Colonic mucosa (tissue), 4 donors: ENCODE results near the gene RPLP2. TPM values are rescaled to one million over a fixed set of nuclear protein-coding genes. Genes with fewer than 3 reads are reported as not detected.

ENCODE experiments used
- DNase-seq: peaks from one replicate; pipeline ENCODE4 v3.0.0-alpha.2; 2020
- H3K27ac ChIP-seq: fragments of 200-600 bp; one replicate; pipeline ENCODE4 v1.8.0; 2021
- H3K27me3 ChIP-seq: fragments of 200-600 bp; one replicate; pipeline ENCODE4 v1.8.0; 2021
- H3K36me3 ChIP-seq: fragments of 200-600 bp; one replicate; pipeline ENCODE4 v1.8.0; 2021
- H3K4me1 ChIP-seq: fragments of 200-600 bp; one replicate; pipeline ENCODE4 v1.8.0; 2021; ENCODE audit warnings: mild to moderate bottlenecking
- H3K4me3 ChIP-seq: fragments of 200-600 bp; one replicate; pipeline ENCODE4 v1.8.0; 2021
- H3K9ac ChIP-seq, 2 donors: one replicate each; pipeline ENCODE4 v1.7.0; 2013; ENCODE audit warnings: control low read depth in 2 of 2, low read depth in 2 of 2, low read length in 2 of 2
- H3K9me3 ChIP-seq: fragments of 200-600 bp; one replicate; pipeline ENCODE4 v1.8.0; 2021
- intact Hi-C: fragments of 100-400 bp; cut with DNase I; formaldehyde crosslinking; loops from one replicate; pipeline ENCODE4 v1.14.1; 2022
- total RNA-seq, 2 donors: library from RNA; stranded (reverse); fragmentation: NEBNext Ultra II Directional in 1 of 2; extraction: Animal tissue kit (Norgen Biotek cat#: 25700) in 1 of 2; gene quantifications; one replicate each; pipeline ENCODE4 v1.2.1, GENCODE V29; 2021
- TF ChIP-seq, protein P1 (sequence below): fragments of 200-600 bp; IDR thresholded peaks from one replicate; pipeline ENCODE4 v1.8.0; 2022; ENCODE audit warnings: antibody characterized with exemption, mild to moderate bottlenecking
- donor health status: healthy.
- donor health status: DM: no; HTN: no; CAD: no.
- donor health status: DM: no; HTN: no; CAD: no.

The RPLP2 gene
- total RNA-seq, 2 donors from 2014 or later = 2,068 to 2,303 TPM

DNA sequence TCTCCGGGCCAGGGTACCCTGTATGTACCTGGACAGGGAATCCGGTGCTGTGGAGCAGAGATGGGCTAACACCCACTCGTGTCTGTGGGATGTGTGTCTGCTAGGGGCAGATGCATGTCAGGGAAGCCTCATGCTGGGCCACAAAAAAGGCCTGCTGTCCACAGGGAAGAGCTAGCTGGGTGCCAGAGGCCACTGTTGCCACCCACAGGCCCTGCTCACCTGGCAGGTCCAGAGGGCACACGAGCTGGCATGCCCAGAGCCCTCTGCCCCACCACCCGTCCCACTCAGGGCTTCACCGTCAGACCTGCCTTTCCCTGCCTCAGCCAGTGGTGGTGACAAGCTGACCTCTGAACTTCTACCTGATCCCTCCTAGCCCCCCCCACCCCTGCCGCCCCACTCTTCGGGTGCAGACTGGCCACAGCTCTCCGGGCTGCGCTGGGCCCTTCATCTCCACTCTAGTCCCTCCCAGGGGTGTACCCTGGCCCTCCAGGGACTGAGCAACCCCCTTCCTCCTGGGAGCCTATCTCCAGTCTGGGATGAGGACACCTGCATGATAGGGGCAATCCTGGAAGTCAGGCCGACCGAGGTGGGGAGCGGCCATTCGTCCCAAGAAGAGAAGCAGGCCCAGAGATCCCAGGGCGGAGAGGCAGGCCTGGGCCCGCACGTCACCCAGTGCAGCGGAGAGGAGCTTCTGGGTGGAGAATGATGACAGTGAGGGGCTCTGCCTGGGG is 13.0 kb upstream of the RPLP2 start:
- intact Hi-C loops = no loop called here
- peak; percentile 62 for DNase-seq

DNA sequence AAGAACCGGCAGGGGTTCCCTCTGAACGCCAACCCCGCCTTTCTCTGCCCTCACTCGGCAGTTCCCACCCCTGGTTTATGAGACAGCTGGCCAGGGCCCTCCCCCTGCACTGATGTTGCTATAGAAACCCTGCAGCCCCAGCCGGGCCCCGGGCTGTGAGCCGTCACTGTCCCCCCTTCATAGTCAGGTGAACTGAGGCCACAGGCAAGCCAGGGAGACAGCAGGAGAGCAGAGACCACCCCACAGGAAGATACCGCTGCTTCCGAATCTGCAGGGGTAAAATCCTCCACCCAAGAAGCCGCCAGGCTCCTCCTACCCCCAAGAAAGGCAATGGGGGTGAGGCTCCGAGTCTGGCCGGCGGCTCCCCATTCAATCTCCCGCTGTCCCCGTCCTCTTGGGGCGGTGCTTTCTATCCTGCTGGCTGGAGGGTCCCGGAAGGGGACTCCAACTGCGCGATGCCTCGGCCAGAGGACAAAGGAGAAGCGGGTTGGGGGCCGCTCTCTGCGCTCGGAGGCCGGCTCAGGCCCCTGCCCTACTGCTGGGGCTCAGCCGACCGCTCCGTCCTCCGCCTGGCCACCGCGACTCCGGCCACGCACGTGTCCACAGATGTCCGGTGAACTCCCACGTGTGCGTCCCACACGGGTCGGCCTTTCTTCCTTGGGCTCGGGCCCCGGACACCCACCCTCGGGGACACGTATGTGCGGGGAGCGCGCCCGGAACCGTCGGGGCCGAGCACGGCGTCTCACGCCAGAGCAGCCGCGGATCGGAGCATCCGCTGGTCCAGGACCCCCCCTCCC is 12.3 kb upstream of the RPLP2 start:
- DNase-seq = peak; percentile 84
- H3K9me3 ChIP-seq = no peaks in the 10 kb centered on the region
- TF ChIP-seq, protein P1, sequence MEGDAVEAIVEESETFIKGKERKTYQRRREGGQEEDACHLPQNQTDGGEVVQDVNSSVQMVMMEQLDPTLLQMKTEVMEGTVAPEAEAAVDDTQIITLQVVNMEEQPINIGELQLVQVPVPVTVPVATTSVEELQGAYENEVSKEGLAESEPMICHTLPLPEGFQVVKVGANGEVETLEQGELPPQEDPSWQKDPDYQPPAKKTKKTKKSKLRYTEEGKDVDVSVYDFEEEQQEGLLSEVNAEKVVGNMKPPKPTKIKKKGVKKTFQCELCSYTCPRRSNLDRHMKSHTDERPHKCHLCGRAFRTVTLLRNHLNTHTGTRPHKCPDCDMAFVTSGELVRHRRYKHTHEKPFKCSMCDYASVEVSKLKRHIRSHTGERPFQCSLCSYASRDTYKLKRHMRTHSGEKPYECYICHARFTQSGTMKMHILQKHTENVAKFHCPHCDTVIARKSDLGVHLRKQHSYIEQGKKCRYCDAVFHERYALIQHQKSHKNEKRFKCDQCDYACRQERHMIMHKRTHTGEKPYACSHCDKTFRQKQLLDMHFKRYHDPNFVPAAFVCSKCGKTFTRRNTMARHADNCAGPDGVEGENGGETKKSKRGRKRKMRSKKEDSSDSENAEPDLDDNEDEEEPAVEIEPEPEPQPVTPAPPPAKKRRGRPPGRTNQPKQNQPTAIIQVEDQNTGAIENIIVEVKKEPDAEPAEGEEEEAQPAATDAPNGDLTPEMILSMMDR = no peak
- peak overlapping the region; percentile 75 to 86 for H3K9ac ChIP-seq
- H3K4me1 ChIP-seq = peaks cover 7% of the 10 kb centered on the region
- H3K27ac ChIP-seq = peak overlapping the region; percentile 80
- H3K36me3 ChIP-seq = no peaks in the 10 kb centered on the region
- H3K27me3 ChIP-seq = no peaks in the 10 kb centered on the region
- intact Hi-C loops = no loop called here
- H3K4me3 ChIP-seq = peak overlapping the region; percentile 92

More for the DNA sequence above, 13.0 kb upstream of the RPLP2 start:
- Histone ChIP-seq H3K36me3 (no peaks in the 10 kb centered on the region), H3K27me3 (no peaks in the 10 kb centered on the region), H3K9ac (peak overlapping the region; percentile 75 to 86), H3K4me3 (peak overlapping the region; percentile 92), H3K27ac (peak overlapping the region; percentile 80), H3K4me1 (peaks cover 7% of the 10 kb centered on the region), H3K9me3 (no peaks in the 10 kb centered on the region)
- TF ChIP-seq, protein P1 = no peak

DNA sequence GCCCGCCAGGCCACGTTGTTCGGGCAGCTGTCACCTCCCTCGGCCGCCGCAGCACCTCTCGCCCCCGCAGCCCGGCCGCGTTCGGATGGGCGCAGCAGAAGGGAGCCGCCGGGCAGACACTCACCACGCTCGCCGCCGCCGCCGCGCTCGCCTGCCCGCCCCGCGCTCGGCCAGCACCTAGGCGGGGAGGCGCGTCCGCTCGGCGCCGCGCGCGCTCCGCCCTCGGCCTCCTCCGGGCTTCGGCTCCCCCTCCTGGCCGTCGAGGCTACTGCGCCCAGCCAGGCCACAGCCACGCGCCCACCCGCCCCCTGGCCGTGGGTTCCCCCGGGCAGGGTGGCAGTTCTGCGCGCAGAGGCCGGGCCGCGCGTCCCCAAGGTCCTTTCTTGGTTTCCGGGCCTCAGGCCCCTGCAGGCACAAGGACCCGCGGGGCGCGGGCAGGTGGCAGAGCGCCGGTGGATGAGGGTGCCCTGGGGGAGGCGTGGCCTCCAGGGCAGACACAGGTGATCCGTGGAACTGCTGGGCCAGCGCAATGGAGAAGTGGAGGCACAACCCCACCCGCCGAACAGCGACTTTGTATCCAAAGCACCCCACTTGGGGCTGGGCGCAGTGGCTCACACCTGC is 11.6 kb upstream of the RPLP2 start, which contains the start of gene SLC25A22:
Gene SLC25A22, minus strand, starts transcription at position 189 of the 621 bp plus-strand sequence. CDS start 3,275 bp downstream, outside the sequence.
- peak; percentile 83 for DNase-seq
- intact Hi-C loops = no loop called here
- no peaks in the 10 kb centered on the region for H3K27me3 ChIP-seq
- no peaks in the 10 kb centered on the region for H3K36me3 ChIP-seq
- H3K4me1 ChIP-seq = peaks cover 7% of the 10 kb centered on the region
- H3K27ac ChIP-seq = peak within 1 kb of the TSS; percentile 80
- TF ChIP-seq, protein P1 = peak; percentile 66
- peak within 1 kb of the TSS; percentile 75 to 86 for H3K9ac ChIP-seq
- peak within 1 kb of the TSS; percentile 92 for H3K4me3 ChIP-seq
- H3K9me3 ChIP-seq = no peaks in the 10 kb centered on the region

DNA sequence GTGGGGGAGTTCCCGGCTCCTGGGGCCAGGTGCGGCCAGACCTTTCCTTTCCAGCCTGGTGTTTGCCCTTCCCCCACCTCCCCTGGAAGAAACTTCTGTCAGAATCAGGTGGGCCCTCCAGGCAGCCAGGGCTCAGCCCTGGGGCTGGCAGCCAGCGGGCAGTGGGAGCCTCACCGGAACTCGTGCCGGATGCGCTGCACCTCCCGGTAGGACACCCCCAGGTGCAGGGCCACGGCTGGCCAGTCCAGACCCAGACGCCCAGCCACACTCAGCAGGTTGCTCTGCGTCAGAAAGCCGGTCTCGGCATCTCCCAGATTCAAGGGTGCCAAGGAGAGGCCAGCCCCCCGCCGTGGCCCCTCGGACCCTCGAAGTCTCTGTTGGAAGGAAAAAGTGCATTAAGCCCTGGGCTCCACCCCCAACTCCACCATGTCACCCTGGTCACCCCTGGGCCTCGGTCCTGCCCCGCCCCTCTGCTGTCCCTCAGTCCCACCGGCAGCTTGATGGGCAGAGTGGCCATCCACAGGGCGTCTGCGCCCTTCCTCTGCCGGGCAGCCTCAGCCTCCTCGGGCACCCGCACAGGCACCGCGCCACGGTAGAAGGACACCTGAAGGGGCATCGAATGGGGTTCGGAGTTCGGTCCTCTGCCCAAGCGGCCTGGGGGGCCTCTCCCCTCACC is 10.0 kb upstream of the RPLP2 start:
- no peaks in the 10 kb centered on the region for H3K9me3 ChIP-seq
- H3K4me3 ChIP-seq = no peak overlapping the region
- no peaks in the 10 kb centered on the region for H3K27me3 ChIP-seq
- no peak for DNase-seq
- H3K36me3 ChIP-seq = no peaks in the 10 kb centered on the region
- TF ChIP-seq, protein P1 = no peak
- no peak overlapping the region for H3K27ac ChIP-seq
- intact Hi-C loops = no loop called here
- no peak overlapping the region for H3K9ac ChIP-seq
- H3K4me1 ChIP-seq = peaks cover 14% of the 10 kb centered on the region

DNA sequence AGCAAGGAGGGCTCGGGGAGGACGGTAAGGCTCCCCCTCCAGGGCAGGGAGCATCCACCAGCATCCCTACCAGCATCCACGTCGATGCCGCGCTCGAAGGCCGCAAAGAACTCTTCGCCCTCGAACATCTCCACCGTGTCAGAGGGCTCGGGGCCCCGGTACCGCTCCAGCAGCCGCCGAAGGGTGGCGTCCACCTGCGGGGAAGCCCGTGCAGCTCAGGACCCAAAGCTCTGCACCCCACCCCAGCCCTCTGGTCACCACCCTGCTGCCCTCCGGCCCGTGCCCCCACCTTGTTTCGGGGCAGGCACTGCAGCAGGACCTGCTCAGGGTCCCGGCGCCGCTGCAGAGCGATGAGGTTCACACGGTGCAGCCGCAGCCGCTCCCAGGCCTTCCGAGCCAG is 9.3 kb upstream of the RPLP2 start:
- intact Hi-C loops = no loop called here
- DNase-seq = no peak
- TF ChIP-seq, protein P1 = no peak
- Histone ChIP-seq H3K4me3 (no peak overlapping the region), H3K9me3 (no peaks in the 10 kb centered on the region), H3K4me1 (peaks cover 13% of the 10 kb centered on the region), H3K36me3 (no peaks in the 10 kb centered on the region), H3K9ac (no peak overlapping the region), H3K27ac (no peak overlapping the region), H3K27me3 (no peaks in the 10 kb centered on the region)
